H1 (cell line): Measurements from ENCODE around the gene AHDC1. TPM values are rescaled to one million over a fixed set of nuclear protein-coding genes. Genes with fewer than 3 reads are reported as not detected.
A peak's percentile ranks its signal among the peaks of the same experiment; 100 is the strongest.

ENCODE experiments used
- CTCF ChIA-PET: fragments of 300-600 bp; sonication (Branson Sonifier 250); formaldehyde crosslinking; loops from one replicate; lab custom pipeline; 2021; ENCODE audit not compliant: partially characterized antibody; lab: Charles Lee
- POLR2A ChIA-PET: fragments of 300-600 bp; sonication (Branson Sonifier 250); formaldehyde crosslinking; loops from one replicate; lab custom pipeline; 2021; ENCODE audit warnings: inconsistent platforms; ENCODE audit not compliant: partially characterized antibody; lab: Charles Lee
- DNase-seq, 2 experiments: peaks; one replicate each; pipeline versions ENCODE4 v3.0.0 to v3.0.0-alpha.2; 2010 to 2022; ENCODE audit warnings: low spot score in 2 of 2, low read depth in 1 of 2, mixed read lengths in 1 of 2
- FAIRE-seq: peaks from 2 replicates; lab custom pipeline; 2011; peaks lifted over from hg19 to GRCh38; lab: Jason Lieb, UNC
- H2AFZ ChIP-seq: 2 replicates; pipeline ENCODE4 v1.8.1; 2012; ENCODE audit warnings: low read length, inconsistent platforms
- H2AK5ac ChIP-seq: 2 replicates; pipeline ENCODE4 v1.6.1; 2013; ENCODE audit warnings: low read depth, low read length
- H2BK120ac ChIP-seq: replicated peaks from 2 replicates; pipeline ENCODE3; 2013; ENCODE audit warnings: low read depth, low read length, inconsistent platforms
- H2BK12ac ChIP-seq: 2 replicates; pipeline ENCODE4 v1.6.1; 2013; ENCODE audit warnings: low read depth, low read length
- H2BK15ac ChIP-seq: 2 replicates; pipeline ENCODE4 v1.6.1; 2013; ENCODE audit warnings: low read length
- H2BK20ac ChIP-seq: 2 replicates; pipeline ENCODE4 v1.6.1; 2013; ENCODE audit warnings: low read length
- H2BK5ac ChIP-seq: 2 replicates; pipeline ENCODE4 v1.6.1; 2013; ENCODE audit warnings: low read depth, low read length
- H3K14ac ChIP-seq: 2 replicates; pipeline ENCODE4 v1.6.1; 2013; ENCODE audit warnings: inconsistent platforms; ENCODE audit not compliant: insufficient read length
- H3K18ac ChIP-seq: 2 replicates; pipeline ENCODE4 v1.6.1; 2013; ENCODE audit warnings: low read length; ENCODE audit errors: extremely low read depth
- H3K23ac ChIP-seq: 2 replicates; pipeline ENCODE4 v1.6.1; 2013; ENCODE audit warnings: inconsistent platforms; ENCODE audit not compliant: insufficient read length
- H3K23me2 ChIP-seq: 2 replicates; pipeline ENCODE4 v1.6.1; 2013; ENCODE audit warnings: low read depth, low read length
- H3K27ac ChIP-seq: 2 replicates; pipeline ENCODE4 v1.6.1; 2011; ENCODE audit warnings: low read depth, low read length, inconsistent platforms
- H3K27me3 ChIP-seq, 4 experiments: replicated peaks in 1 of 4; 1 replicate in 1 of 4; 2 replicates in 3 of 4; pipeline versions ENCODE4 v1.6.1 to v1.8.1; 2011 to 2013; ENCODE audit warnings: low read length in 3 of 4, mild to moderate bottlenecking in 3 of 4, inconsistent platforms in 2 of 4, mixed read lengths in 2 of 4, moderate library complexity in 1 of 4; ENCODE audit not compliant: control insufficient read depth in 3 of 4, insufficient read depth in 3 of 4; ENCODE audit errors: extremely low read depth in 1 of 4
- H3K36me3 ChIP-seq, 4 experiments: 2 replicates each; pipeline versions ENCODE4 v1.6.1 to v1.8.1; 2011 to 2013; ENCODE audit warnings: mild to moderate bottlenecking in 4 of 4, low read length in 3 of 4, moderate library complexity in 2 of 4, control low read depth in 1 of 4, inconsistent platforms in 1 of 4; ENCODE audit not compliant: insufficient read depth in 4 of 4, control insufficient read depth in 2 of 4
- H3K4ac ChIP-seq: replicated peaks from 2 replicates; pipeline ENCODE3; 2013; ENCODE audit warnings: low read length, low read depth, mixed read lengths, inconsistent platforms; ENCODE audit not compliant: insufficient read length
- H3K4me1 ChIP-seq, 4 experiments: replicated peaks in 1 of 4; 1 replicate in 1 of 4; 2 replicates in 3 of 4; pipeline versions ENCODE4 v1.6.1 to v1.8.1; 2011 to 2013; ENCODE audit warnings: low read length in 3 of 4, inconsistent platforms in 2 of 4, mixed read lengths in 1 of 4; ENCODE audit not compliant: insufficient read depth in 4 of 4, control insufficient read depth in 3 of 4
- H3K4me2 ChIP-seq, 2 experiments: 2 replicates each; pipeline versions ENCODE4 v1.6.1 to v1.8.1; 2011 to 2013; ENCODE audit warnings: low read depth in 2 of 2, low read length in 2 of 2, control low read depth in 1 of 2, inconsistent platforms in 1 of 2, mild to moderate bottlenecking in 1 of 2; ENCODE audit not compliant: insufficient read depth in 1 of 2
- H3K4me3 ChIP-seq, 4 experiments: fragments of 200-600, 300-600 bp in 1 of 4; sonication (generic), shearing (Covaris generic), sonication (Bioruptor Twin) in 1 of 4; 2 replicates each; pipeline versions ENCODE4 v1.5.1 to v1.8.1; 2011 to 2016; ENCODE audit warnings: low read length in 4 of 4, low read depth in 3 of 4, control low read depth in 2 of 4, inconsistent platforms in 2 of 4, mild to moderate bottlenecking in 2 of 4, mixed read lengths in 1 of 4, moderate library complexity in 1 of 4; ENCODE audit not compliant: insufficient read depth in 2 of 4; ENCODE audit errors: extremely low read depth in 1 of 4
- H3K56ac ChIP-seq: replicated peaks from 2 replicates; pipeline ENCODE3; 2013; ENCODE audit warnings: low read depth, mild to moderate bottlenecking, mixed read lengths, low read length, inconsistent platforms; ENCODE audit not compliant: insufficient read length
- H3K79me1 ChIP-seq: 2 replicates; pipeline ENCODE4 v1.6.1; 2013; ENCODE audit warnings: low read depth, low read length, control low read depth
- H3K79me2 ChIP-seq, 2 experiments: 2 replicates each; pipeline versions ENCODE4 v1.6.1 to v1.8.1; 2012 to 2013; ENCODE audit warnings: low read length in 2 of 2, mild to moderate bottlenecking in 2 of 2, inconsistent platforms in 1 of 2; ENCODE audit not compliant: insufficient read depth in 2 of 2, control insufficient read depth in 1 of 2
- H3K9ac ChIP-seq, 4 experiments: replicated peaks in 1 of 4; 1 replicate in 1 of 4; 2 replicates in 3 of 4; pipeline versions ENCODE4 v1.6.1 to v1.8.1; 2011 to 2013; ENCODE audit warnings: low read depth in 3 of 4, low read length in 3 of 4, control low read depth in 2 of 4, mild to moderate bottlenecking in 2 of 4, moderate library complexity in 2 of 4, inconsistent platforms in 1 of 4; ENCODE audit errors: extremely low read depth in 1 of 4
- H3K9me3 ChIP-seq, 2 experiments: 2 replicates each; pipeline versions ENCODE4 v1.6.1 to v1.8.1; 2012 to 2013; ENCODE audit warnings: mild to moderate bottlenecking in 2 of 2, moderate library complexity in 2 of 2, control low read depth in 1 of 2, inconsistent platforms in 1 of 2, low read depth in 1 of 2, low read length in 1 of 2, mixed read lengths in 1 of 2; ENCODE audit not compliant: insufficient read depth in 2 of 2
- H4K20me1 ChIP-seq, 2 experiments: replicated peaks in 1 of 2; 2 replicates each; pipeline versions ENCODE3 to v1.8.1; 2011 to 2013; ENCODE audit warnings: inconsistent platforms in 2 of 2, low read length in 2 of 2, mild to moderate bottlenecking in 1 of 2; ENCODE audit not compliant: insufficient read depth in 2 of 2, control insufficient read depth in 1 of 2
- H4K5ac ChIP-seq: 2 replicates; pipeline ENCODE4 v1.6.1; 2013; ENCODE audit warnings: low read length, low read depth, mixed read lengths, inconsistent platforms; ENCODE audit not compliant: insufficient read length
- H4K8ac ChIP-seq: 2 replicates; pipeline ENCODE4 v1.8.0; 2013; ENCODE audit warnings: mild to moderate bottlenecking, moderate library complexity, low read length, inconsistent platforms; ENCODE audit not compliant: insufficient read depth; ENCODE audit errors: extremely low read depth
- H4K91ac ChIP-seq: replicated peaks from 2 replicates; pipeline ENCODE3; 2013; ENCODE audit warnings: low read length, mixed read lengths, inconsistent platforms; ENCODE audit not compliant: insufficient read length
- ATF3 ChIP-seq: IDR thresholded peaks from 2 replicates; pipeline ENCODE4 v1.6.1; 2011; ENCODE audit warnings: low read depth, mild to moderate bottlenecking, low read length; ENCODE audit not compliant: insufficient read depth
- CBX8 ChIP-seq: fragments of 300-800, 300-1000 bp; sonication (generic); IDR thresholded peaks from 2 replicates; pipeline ENCODE4 v1.7.1; 2016; ENCODE audit warnings: low read depth, low read length, borderline replicate concordance
- CHD2 ChIP-seq: IDR thresholded peaks from 2 replicates; pipeline ENCODE4 v1.6.1; 2012; ENCODE audit warnings: low read length, improper control_type of control experiment
- MAFK ChIP-seq: IDR thresholded peaks from 2 replicates; pipeline ENCODE4 v1.6.1; 2012; ENCODE audit warnings: low read depth, mild to moderate bottlenecking, improper control_type of control experiment, low read length
- MAX ChIP-seq: IDR thresholded peaks from 2 replicates; pipeline ENCODE4 v1.6.1; 2012; ENCODE audit warnings: inconsistent platforms
- TEAD4 ChIP-seq: IDR thresholded peaks from 2 replicates; pipeline ENCODE4 v1.6.1; 2012; ENCODE audit warnings: low read depth, low read length, inconsistent platforms, mixed read lengths
- WGBS, 2 experiments: shearing (Covaris generic) in 1 of 2; methylation state at CpG; one replicate each; pipeline versions ENCODE4 v1.1.6 to v1.1.7; 2013 to 2015; ENCODE audit warnings: low lambda C conversion rate in 2 of 2, mixed read lengths in 2 of 2, inconsistent platforms in 1 of 2, low coverage in 1 of 2, missing lambda C conversion rate in 1 of 2; ENCODE audit not compliant: insufficient replicate concordance in 2 of 2, insufficient coverage in 1 of 2, insufficient read length in 1 of 2; ENCODE audit errors: extremely low coverage in 1 of 2, missing lambda C conversion rate in 1 of 2; 5-methylcytosine and 5-hydroxymethylcytosine counted together
- polyA plus RNA-seq, 7 experiments: library from polyadenylated mRNA; depleted of rRNA in 3 of 7; stranded (reverse) in 5 of 7; unstranded in 2 of 7; fragments of >200 nt in 5 of 7; fragments of 200-250 nt in 2 of 7; gene quantifications; 1 replicate in 5 of 7; 2 replicates in 1 of 7; 4 replicates in 1 of 7; pipeline versions ENCODE4 v1.2.1 to v1.2.3, GENCODE V29; 2011 to 2013; ENCODE audit warnings: missing spikeins in 2 of 7, mixed read lengths in 2 of 7
- total RNA-seq: library from RNA; stranded (reverse); fragmentation: NEBNext Ultra II Directional; extraction: Animal tissue kit (Norgen Biotek cat#: 25700); gene quantifications from 2 replicates; pipeline ENCODE4 v1.2.1, GENCODE V29; 2021

The AHDC1 gene
- total and polyA plus RNA-seq, 2 of the 8 experiments (the other 6 are each of a cell fraction or from before 2014, with no cell fraction given) = 4.4 to 35.1 TPM

GRCh38 chr1:27548136-27548853 lies 55.6 kb downstream of the AHDC1 start:
- Histone ChIP-seq H2AK5ac (no peak overlapping the region), H3K4me1 (no peaks in the 10 kb centered on the region), H3K18ac (no peak overlapping the region; the same call in 1 of the 2 replicates), H2BK5ac (no peak overlapping the region; the same call in 1 of the 2 replicates), H4K91ac (no peak overlapping the region), H3K79me2 (no peaks in the 10 kb centered on the region), H3K23me2 (no peaks in the 10 kb centered on the region), H3K4me2 (no peak overlapping the region), H3K9me3 (no peaks in the 10 kb centered on the region), H3K79me1 (no peaks in the 10 kb centered on the region; the same call in 1 of the 2 replicates), H4K8ac (no peak overlapping the region; the same call in 1 of the 2 replicates), H3K4me3 (no peak overlapping the region), H4K20me1 (peaks cover 1 to 2% of the 10 kb centered on the region in 2 experiments), H3K36me3 (peaks cover 7 to 42% (median 19%) of the 10 kb centered on the region in 4 experiments; a peak in 7 of 8 replicates), H2AFZ (no peak overlapping the region), H3K9ac (no peak overlapping the region), H4K5ac (no peak overlapping the region), H2BK12ac (0 out of 2 replicates have a peak overlapping the region, but pooled peaks have one; percentile 27), H2BK20ac (no peak overlapping the region), H3K4ac (no peak overlapping the region), H3K27ac (no peak overlapping the region), H2BK15ac (no peak overlapping the region), H3K14ac (no peak overlapping the region), H2BK120ac (no peak overlapping the region), H3K23ac (no peak overlapping the region), H3K27me3 (no peaks in the 10 kb centered on the region), H3K56ac (no peak overlapping the region)
- no peak for TF ChIP-seq CBX8
- TF ChIP-seq TEAD4 = no peak
- TF ChIP-seq ATF3 = no peak
- no peak for TF ChIP-seq MAX
- TF ChIP-seq CHD2 = no peak
- TF ChIP-seq MAFK = no peak
- 95% methylated on average over 30 of the region's 39 CpGs; no CpG with 5 or more reads in 1 of the 2 experiments for WGBS, 2 experiments
- no peak for DNase-seq
- ChIA-PET CTCF (interaction anchor here (0.6 to 56.1 kb wide), 15 partner anchors 1 to 246 kb away, joined by 3 to 1807 read pairs (median 5); partner anchors contain the start of genes AHDC1 and WASF2), POLR2A (interaction anchor here (1.0 to 2.4 kb wide), 6 partner anchors 8 to 56 kb away, joined by 3 to 9 read pairs (median 4); partner anchors contain the start of gene AHDC1)
- no peak for FAIRE-seq
